ENCODE data around the gene SLC1A3.
"Not testable (repeated sequence)": the region's sequence is repeated elsewhere in the genome, so short reads cannot be mapped to it uniquely, and the experiment has no call there.

SLC1A3 gene

GRCh38 chr5:36584009-36584875 lies 22.2 kb upstream of the SLC1A3 start:
- TF ChIP-seq CTCF (IDR thresholded peaks at IDR 0.05), result no peak
- Mint-ChIP-seq H3K27me3 (ENCODE audit: low read depth, poor library complexity) (no peaks in the 10 kb centered on the region), H3K36me3 (ENCODE audit: low read depth) (no peaks in the 10 kb centered on the region), H3K27ac (no peak overlapping the region), H3K4me3 (no peak overlapping the region), H3K4me1 (peaks cover 10% of the 10 kb centered on the region), H3K9me3 (no peaks in the 10 kb centered on the region)
- no peak for DNase-seq

- Mint-ChIP-seq H3K27me3 (ENCODE audit: low read depth, poor library complexity) (no peaks in the 10 kb centered on the region), H3K36me3 (ENCODE audit: low read depth) (no peaks in the 10 kb centered on the region), H3K4me3 (no peak overlapping the region), H3K4me1 (peaks cover 14% of the 10 kb centered on the region), H3K27ac (no peak overlapping the region), H3K9me3 (no peaks in the 10 kb centered on the region)
- DNase-seq, result no peak
- TF ChIP-seq CTCF (IDR thresholded peaks at IDR 0.05), result no peak
Observed at GRCh38 chr5:36585701-36586100, 20.7 kb upstream of the SLC1A3 start.

GRCh38 chr5:36587354-36587753 lies 19.1 kb upstream of the SLC1A3 start:
- H3K27me3 Mint-ChIP-seq (ENCODE audit: low read depth, poor library complexity), result no peaks in the 10 kb centered on the region
- no peak overlapping the region for H3K27ac Mint-ChIP-seq
- no peak for TF ChIP-seq CTCF (IDR thresholded peaks at IDR 0.05)
- H3K4me3 Mint-ChIP-seq, result no peak overlapping the region
- DNase-seq, result no peak
- peaks cover 17% of the 10 kb centered on the region for H3K4me1 Mint-ChIP-seq
- H3K36me3 Mint-ChIP-seq (ENCODE audit: low read depth), result no peaks in the 10 kb centered on the region
- H3K9me3 Mint-ChIP-seq, result no peaks in the 10 kb centered on the region

- not testable (repeated sequence) for H3K27me3 Mint-ChIP-seq (ENCODE audit: low read depth, poor library complexity); H3K9me3 Mint-ChIP-seq; H3K36me3 Mint-ChIP-seq (ENCODE audit: low read depth); H3K4me3 Mint-ChIP-seq; H3K27ac Mint-ChIP-seq; DNase-seq
- H3K4me1 Mint-ChIP-seq, result peaks cover 14% of the 10 kb centered on the region
Observed at GRCh38 chr5:36589735-36590134, 16.7 kb upstream of the SLC1A3 start.

GRCh38 chr5:36590513-36591286 lies 15.7 kb upstream of the SLC1A3 start:
- Mint-ChIP-seq H3K36me3 (ENCODE audit: low read depth) (no peaks in the 10 kb centered on the region), H3K4me3 (no peak overlapping the region), H3K4me1 (peaks cover 7% of the 10 kb centered on the region), H3K27ac (peak overlapping the region; percentile 77), H3K9me3 (no peaks in the 10 kb centered on the region), H3K27me3 (ENCODE audit: low read depth, poor library complexity) (no peaks in the 10 kb centered on the region)
- DNase-seq, result no peak
- TF ChIP-seq CTCF (IDR thresholded peaks at IDR 0.05), result no peak

GRCh38 chr5:36593867-36594266 lies 12.5 kb upstream of the SLC1A3 start:
- Mint-ChIP-seq H3K27ac (no peak overlapping the region), H3K27me3 (ENCODE audit: low read depth, poor library complexity) (peaks cover 3% of the 10 kb centered on the region), H3K4me3 (no peak overlapping the region), H3K36me3 (ENCODE audit: low read depth) (no peaks in the 10 kb centered on the region), H3K4me1 (peaks cover 12% of the 10 kb centered on the region), H3K9me3 (peaks cover 10% of the 10 kb centered on the region)
- TF ChIP-seq CTCF (IDR thresholded peaks at IDR 0.05), result no peak
- DNase-seq, result no peak

All from nephron progenitor cell (in vitro differentiated cells).